ENCODE results near the gene PHF12. TPM values are rescaled to one million over a fixed set of nuclear protein-coding genes. Genes with fewer than 3 reads are reported as not detected.

The PHF12 gene
- total RNA-seq, 1 experiment from 2014 or later: 79.1 TPM

DNA sequence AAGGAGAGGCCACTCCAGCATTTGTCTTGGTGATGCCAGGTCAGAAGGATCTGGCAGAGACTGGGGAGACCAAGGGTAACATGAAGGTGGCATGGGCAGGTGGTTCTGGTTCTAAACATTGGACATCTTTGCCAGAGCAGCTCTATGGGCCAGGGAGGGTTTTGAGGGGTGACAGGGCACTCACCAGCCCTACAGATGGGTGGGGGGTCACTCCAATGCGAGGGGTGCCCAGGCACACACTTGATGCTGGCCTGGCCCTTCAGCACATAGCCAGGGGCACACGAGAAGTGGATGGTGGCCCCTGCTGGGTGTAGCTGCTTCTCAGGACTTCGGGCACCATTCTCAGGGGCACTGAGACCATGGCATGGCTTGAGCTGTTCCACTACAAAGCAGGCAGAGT, 5.5 kb upstream of the PHF12 start:
- no peaks in the 10 kb centered on the region for H3K27me3 ChIP-seq (ENCODE audit: control insufficient read depth, insufficient read depth, low read length)
- POLR2A ChIA-PET: interaction anchor here (0.6 kb wide), 1 partner anchor 1924 kb away, joined by 6 read pairs; no protein-coding TSS in a partner anchor
- no peak overlapping the region for H3K4me3 ChIP-seq (ENCODE audit: low read depth in 2 of 2, low read length in 2 of 2)
- DNase-seq (ENCODE audit: low read depth, low spot score): no peak
- H3K9me3 ChIP-seq (ENCODE audit: control insufficient read depth, insufficient read depth, low read depth, low read length): no peaks in the 10 kb centered on the region
- H3K4me1 ChIP-seq (ENCODE audit: control insufficient read depth, insufficient read depth, low read length): peaks cover 6% of the 10 kb centered on the region; the same call in 1 of the 2 replicates
- in situ Hi-C loops (cut with HindIII; ENCODE audit: low pct_unique_long_range_greater_than_20kb, low sequenced_read_pairs) (no loop called here), intact Hi-C loops (cut with micrococcal nuclease; ENCODE audit: unreplicated experiment) (no loop called here)
- BruUV-seq (replicated peaks): no TSS peak
- no peak for TF ChIP-seq TCF7L2 (IDR thresholded peaks at IDR 0.05; ENCODE audit: low read depth, low read length)
- TF ChIP-seq, protein P1, sequence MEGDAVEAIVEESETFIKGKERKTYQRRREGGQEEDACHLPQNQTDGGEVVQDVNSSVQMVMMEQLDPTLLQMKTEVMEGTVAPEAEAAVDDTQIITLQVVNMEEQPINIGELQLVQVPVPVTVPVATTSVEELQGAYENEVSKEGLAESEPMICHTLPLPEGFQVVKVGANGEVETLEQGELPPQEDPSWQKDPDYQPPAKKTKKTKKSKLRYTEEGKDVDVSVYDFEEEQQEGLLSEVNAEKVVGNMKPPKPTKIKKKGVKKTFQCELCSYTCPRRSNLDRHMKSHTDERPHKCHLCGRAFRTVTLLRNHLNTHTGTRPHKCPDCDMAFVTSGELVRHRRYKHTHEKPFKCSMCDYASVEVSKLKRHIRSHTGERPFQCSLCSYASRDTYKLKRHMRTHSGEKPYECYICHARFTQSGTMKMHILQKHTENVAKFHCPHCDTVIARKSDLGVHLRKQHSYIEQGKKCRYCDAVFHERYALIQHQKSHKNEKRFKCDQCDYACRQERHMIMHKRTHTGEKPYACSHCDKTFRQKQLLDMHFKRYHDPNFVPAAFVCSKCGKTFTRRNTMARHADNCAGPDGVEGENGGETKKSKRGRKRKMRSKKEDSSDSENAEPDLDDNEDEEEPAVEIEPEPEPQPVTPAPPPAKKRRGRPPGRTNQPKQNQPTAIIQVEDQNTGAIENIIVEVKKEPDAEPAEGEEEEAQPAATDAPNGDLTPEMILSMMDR (IDR thresholded peaks at IDR 0.05): no peak
- no peak for TF ChIP-seq POLR2AphosphoS5 (IDR thresholded peaks at IDR 0.05; ENCODE audit: low read depth, low read length)
- TF ChIP-seq, protein P2, sequence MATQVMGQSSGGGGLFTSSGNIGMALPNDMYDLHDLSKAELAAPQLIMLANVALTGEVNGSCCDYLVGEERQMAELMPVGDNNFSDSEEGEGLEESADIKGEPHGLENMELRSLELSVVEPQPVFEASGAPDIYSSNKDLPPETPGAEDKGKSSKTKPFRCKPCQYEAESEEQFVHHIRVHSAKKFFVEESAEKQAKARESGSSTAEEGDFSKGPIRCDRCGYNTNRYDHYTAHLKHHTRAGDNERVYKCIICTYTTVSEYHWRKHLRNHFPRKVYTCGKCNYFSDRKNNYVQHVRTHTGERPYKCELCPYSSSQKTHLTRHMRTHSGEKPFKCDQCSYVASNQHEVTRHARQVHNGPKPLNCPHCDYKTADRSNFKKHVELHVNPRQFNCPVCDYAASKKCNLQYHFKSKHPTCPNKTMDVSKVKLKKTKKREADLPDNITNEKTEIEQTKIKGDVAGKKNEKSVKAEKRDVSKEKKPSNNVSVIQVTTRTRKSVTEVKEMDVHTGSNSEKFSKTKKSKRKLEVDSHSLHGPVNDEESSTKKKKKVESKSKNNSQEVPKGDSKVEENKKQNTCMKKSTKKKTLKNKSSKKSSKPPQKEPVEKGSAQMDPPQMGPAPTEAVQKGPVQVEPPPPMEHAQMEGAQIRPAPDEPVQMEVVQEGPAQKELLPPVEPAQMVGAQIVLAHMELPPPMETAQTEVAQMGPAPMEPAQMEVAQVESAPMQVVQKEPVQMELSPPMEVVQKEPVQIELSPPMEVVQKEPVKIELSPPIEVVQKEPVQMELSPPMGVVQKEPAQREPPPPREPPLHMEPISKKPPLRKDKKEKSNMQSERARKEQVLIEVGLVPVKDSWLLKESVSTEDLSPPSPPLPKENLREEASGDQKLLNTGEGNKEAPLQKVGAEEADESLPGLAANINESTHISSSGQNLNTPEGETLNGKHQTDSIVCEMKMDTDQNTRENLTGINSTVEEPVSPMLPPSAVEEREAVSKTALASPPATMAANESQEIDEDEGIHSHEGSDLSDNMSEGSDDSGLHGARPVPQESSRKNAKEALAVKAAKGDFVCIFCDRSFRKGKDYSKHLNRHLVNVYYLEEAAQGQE (IDR thresholded peaks at IDR 0.05; ENCODE audit: insufficient read depth in 1 of 2, low read depth in 2 of 2, low read length in 1 of 2): no peak
- TF ChIP-seq SIN3A (IDR thresholded peaks at IDR 0.05; ENCODE audit: borderline replicate concordance, insufficient read depth, low read depth, low read length): no peak
- H3K36me3 ChIP-seq (ENCODE audit: control insufficient read depth, insufficient read depth, low read length): no peaks in the 10 kb centered on the region
- ATAC-seq: no peak
- CTCF ChIA-PET: no interaction called here
- no peak overlapping the region for H3K27ac ChIP-seq (ENCODE audit: low read length)

DNA sequence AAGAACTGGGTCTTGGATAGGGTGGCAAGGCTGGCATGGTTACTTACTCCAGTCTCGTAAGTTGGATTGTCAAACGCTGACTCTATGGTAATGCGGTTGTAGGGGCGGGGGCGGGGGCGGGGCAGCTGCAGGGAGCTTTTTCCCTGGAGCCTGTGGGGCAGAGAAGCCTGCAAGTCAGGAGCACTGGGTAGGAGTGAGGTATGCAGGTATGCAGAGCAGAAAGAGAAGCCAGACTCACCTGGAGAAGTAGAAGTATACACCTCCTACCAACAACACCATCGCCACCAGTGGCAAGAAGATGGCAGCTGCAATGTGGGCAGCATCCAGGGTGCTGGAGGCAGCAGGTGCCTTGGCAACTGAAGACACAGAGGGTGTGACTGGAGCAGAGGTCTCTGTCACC, 4.8 kb upstream of the PHF12 start:
- Histone ChIP-seq H3K36me3 (ENCODE audit: control insufficient read depth, insufficient read depth, low read length) (no peaks in the 10 kb centered on the region), H3K27ac (ENCODE audit: low read length) (no peak overlapping the region), H3K9me3 (ENCODE audit: control insufficient read depth, insufficient read depth, low read depth, low read length) (no peaks in the 10 kb centered on the region), H3K4me3 (ENCODE audit: low read depth in 2 of 2, low read length in 2 of 2) (no peak overlapping the region), H3K27me3 (ENCODE audit: control insufficient read depth, insufficient read depth, low read length) (no peaks in the 10 kb centered on the region), H3K4me1 (ENCODE audit: control insufficient read depth, insufficient read depth, low read length) (peaks cover 6% of the 10 kb centered on the region; the same call in 1 of the 2 replicates)
- intact Hi-C loops (cut with micrococcal nuclease; ENCODE audit: unreplicated experiment) (no loop called here), in situ Hi-C loops (cut with HindIII; ENCODE audit: low pct_unique_long_range_greater_than_20kb, low sequenced_read_pairs) (no loop called here)
- TF ChIP-seq, protein P2 (IDR thresholded peaks at IDR 0.05; ENCODE audit: insufficient read depth in 1 of 2, low read depth in 2 of 2, low read length in 1 of 2): no peak
- TF ChIP-seq SIN3A (IDR thresholded peaks at IDR 0.05; ENCODE audit: borderline replicate concordance, insufficient read depth, low read depth, low read length) (no peak), TCF7L2 (IDR thresholded peaks at IDR 0.05; ENCODE audit: low read depth, low read length) (no peak), POLR2AphosphoS5 (IDR thresholded peaks at IDR 0.05; ENCODE audit: low read depth, low read length) (no peak)
- TF ChIP-seq, protein P1 (IDR thresholded peaks at IDR 0.05): no peak
- DNase-seq (ENCODE audit: low read depth, low spot score): no peak
- BruUV-seq (replicated peaks): no TSS peak
- ATAC-seq: no peak
- ChIA-PET POLR2A (no interaction called here), CTCF (no interaction called here)
